ENCODE results near the gene SLC2A5. TPM values are rescaled to one million over a fixed set of nuclear protein-coding genes. Genes with fewer than 3 reads are reported as not detected.

Gene SLC2A5
- total and polyA plus RNA-seq, 12 donors = 0.50 to 29.9 (median 4.3) TPM

DNA sequence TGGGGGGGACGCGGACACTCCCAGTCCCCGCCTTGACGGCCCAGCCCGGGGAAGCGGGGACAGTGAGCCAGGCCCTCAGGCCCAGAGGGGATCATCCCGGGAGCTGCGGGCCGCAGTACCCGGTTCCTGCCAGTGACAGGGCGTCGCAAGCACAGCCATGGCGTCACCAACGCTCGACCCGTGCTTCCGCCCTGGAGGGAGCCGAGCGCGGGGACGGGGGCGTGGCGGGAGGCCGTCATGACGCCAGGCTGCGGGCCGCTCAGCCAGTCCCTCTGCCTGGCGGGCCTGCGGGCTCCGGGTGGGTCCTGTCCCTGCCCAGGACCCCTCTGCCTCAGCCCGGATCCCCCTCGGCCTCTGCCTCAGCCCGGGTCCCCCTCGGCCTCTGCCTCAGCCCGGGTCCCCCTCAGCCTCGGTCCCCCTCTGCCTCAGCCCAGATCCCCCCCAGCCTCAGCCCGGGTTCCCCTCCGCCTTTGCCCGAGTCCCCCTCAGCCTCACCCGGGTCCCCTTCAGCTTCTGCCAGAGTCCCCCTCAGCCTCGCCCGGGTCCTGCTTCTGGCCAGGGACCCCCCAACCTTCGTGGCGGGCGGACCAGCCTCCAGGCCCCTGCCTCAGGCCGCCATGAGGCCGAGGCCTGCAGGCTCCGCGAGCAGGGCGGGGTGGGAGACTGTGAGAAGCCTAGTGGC, 2.3 kb upstream of the SLC2A5 start:
- no peak overlapping the region for H3K27ac ChIP-seq
- no peaks in the 10 kb centered on the region for H3K9me3 ChIP-seq (replicated peaks in 1 of 3)
- no peaks in the 10 kb centered on the region for H3K27me3 ChIP-seq
- TF ChIP-seq CTCF (IDR thresholded peaks at IDR 0.05) (no peak), POLR2A (IDR thresholded peaks at IDR 0.05) (no peak)
- peaks cover 0 to 12% of the 10 kb centered on the region in 2 donors for H3K4me1 ChIP-seq (replicated peaks in 1 of 2)
- no peak for DNase-seq
- 88 to 94% (median 92%) methylated on average over 25 to 50 of the region's 50 CpGs for WGBS, 4 donors
- no peak overlapping the region for H3K4me3 ChIP-seq
- intact Hi-C loops (cut with DNase I) = no loop called here
- H3K36me3 ChIP-seq (replicated peaks in 1 of 2) = no peaks in the 10 kb centered on the region

DNA sequence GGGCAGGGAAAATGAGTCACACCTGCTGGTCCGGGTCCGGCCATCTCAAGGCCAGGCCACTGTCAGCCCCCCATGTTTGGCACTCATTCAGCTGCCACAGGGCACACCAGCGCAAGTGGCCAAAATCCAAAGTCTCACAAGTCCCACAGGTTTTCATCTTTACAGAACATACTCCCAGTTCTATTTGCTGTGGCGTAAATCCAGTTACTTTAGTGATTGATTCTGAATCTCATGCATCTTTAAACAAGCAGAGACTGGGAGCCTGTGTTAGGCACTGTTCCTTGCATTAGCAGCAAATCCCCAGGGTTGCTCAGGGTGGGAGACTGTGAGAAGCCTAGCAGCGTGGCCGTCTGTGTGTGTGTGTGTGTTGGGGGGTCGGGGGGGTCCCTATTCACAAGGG, 1.1 kb upstream of the SLC2A5 start:
- H3K9me3 ChIP-seq (replicated peaks in 1 of 3) = no peaks in the 10 kb centered on the region
- H3K36me3 ChIP-seq (replicated peaks in 1 of 2) = no peaks in the 10 kb centered on the region
- TF ChIP-seq CTCF (IDR thresholded peaks at IDR 0.05) = no peak
- TF ChIP-seq POLR2A (IDR thresholded peaks at IDR 0.05) = no peak
- intact Hi-C loops (cut with DNase I) = no loop called here
- WGBS, 4 donors = 63 to 80% (median 67%) methylated on average over 5 to 7 of the region's 7 CpGs
- H3K4me3 ChIP-seq = no peak overlapping the region
- H3K27ac ChIP-seq = no peak overlapping the region
- no peaks in the 10 kb centered on the region for H3K27me3 ChIP-seq
- no peak for DNase-seq
- H3K4me1 ChIP-seq (replicated peaks in 1 of 2) = peaks cover 1 to 23% of the 10 kb centered on the region in 2 donors

GRCh38 chr1:9068981-9069325, 482 bp downstream of the SLC2A5 start:
- no peak for DNase-seq
- Histone ChIP-seq H3K9me3 (replicated peaks in 1 of 3) (no peaks in the 10 kb centered on the region), H3K36me3 (replicated peaks in 1 of 2) (no peaks in the 10 kb centered on the region), H3K4me3 (no peak overlapping the region), H3K4me1 (replicated peaks in 1 of 2) (peaks cover 10 to 38% of the 10 kb centered on the region in 2 donors), H3K27me3 (no peaks in the 10 kb centered on the region), H3K27ac (peak overlapping the region in 2 of 5 donors; percentile 45 to 78)
- intact Hi-C loops (cut with DNase I) = no loop called here
- WGBS, 4 donors = 55 to 69% (median 63%) methylated on average over 4 of the region's 4 CpGs
- TF ChIP-seq CTCF (IDR thresholded peaks at IDR 0.05) (no peak), POLR2A (IDR thresholded peaks at IDR 0.05) (no peak)

DNA sequence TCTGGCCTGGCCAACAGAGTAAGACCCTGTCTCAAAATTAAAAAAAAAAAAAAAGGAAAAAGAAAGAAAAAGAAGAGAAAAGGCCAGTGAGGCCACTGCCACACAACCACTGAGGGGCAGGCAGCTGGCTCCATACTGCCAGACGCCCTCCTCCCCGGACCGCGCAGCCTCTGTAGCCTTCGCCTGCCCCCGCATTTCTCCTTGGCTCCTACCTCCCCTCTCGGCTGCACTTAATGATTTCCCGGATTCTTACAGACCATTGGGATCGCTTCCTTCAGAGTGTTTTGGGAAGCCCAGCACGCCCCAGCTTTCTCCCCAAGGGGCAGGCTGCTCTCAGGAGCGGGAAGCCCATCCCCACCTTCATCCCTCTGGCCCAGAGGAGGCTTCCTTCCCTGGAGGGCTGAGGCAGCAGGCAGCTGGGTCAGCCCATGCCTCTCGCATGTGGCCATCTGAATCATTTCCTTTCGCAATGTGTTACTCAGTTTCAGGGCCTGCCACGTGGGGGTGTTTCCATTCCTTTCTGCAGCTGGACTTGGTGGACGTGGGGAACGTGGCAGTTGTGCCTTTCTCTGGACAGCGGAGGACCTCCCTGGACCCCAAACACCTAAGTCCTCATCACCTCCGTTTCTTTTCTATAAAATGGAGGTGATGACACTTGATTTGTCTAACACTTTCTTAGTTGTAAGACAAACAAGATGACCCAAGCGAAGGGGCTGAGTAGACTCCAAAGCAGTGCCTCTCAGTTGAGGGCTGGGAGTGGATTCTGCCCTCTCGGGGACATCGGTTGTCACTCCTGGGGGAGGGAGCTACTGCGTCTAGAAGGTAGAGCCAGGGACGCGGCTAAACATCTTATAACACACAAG, 2.3 kb downstream of the SLC2A5 start:
- peaks cover 10 to 38% of the 10 kb centered on the region in 2 donors for H3K4me1 ChIP-seq (replicated peaks in 1 of 2)
- peak overlapping the region in 1 of 5 donors; percentile 56 for H3K27ac ChIP-seq
- no peaks in the 10 kb centered on the region for H3K9me3 ChIP-seq (replicated peaks in 1 of 3)
- TF ChIP-seq CTCF (IDR thresholded peaks at IDR 0.05) (peak in 1 of 6 experiments; percentile 7), POLR2A (IDR thresholded peaks at IDR 0.05) (no peak)
- WGBS, 4 donors = 69 to 81% (median 78%) methylated on average over 21 to 24 of the region's 24 CpGs
- intact Hi-C loops (cut with DNase I) = no loop called here
- peak; percentile 53 to 88 (median 76) for DNase-seq
- H3K36me3 ChIP-seq (replicated peaks in 1 of 2) = no peaks in the 10 kb centered on the region
- H3K27me3 ChIP-seq = no peaks in the 10 kb centered on the region
- no peak overlapping the region for H3K4me3 ChIP-seq

Measured in adrenal gland (tissue), 12 donors.